IPS-15b (cell line): ENCODE measurements around the gene HK2.

Experiments used
- H3K27me3 ChIP-seq: one replicate; pipeline ENCODE4 v1.6.1; 2013; ENCODE audit warnings: low read length; ENCODE audit not compliant: control insufficient read depth, insufficient read depth
- H3K36me3 ChIP-seq: one replicate; pipeline ENCODE4 v1.6.1; 2013; ENCODE audit warnings: low read length; ENCODE audit not compliant: control insufficient read depth, insufficient read depth
- H3K4me1 ChIP-seq: one replicate; pipeline ENCODE4 v1.6.1; 2013; ENCODE audit warnings: mild to moderate bottlenecking, low read length; ENCODE audit not compliant: control insufficient read depth, insufficient read depth
- H3K4me3 ChIP-seq: one replicate; pipeline ENCODE4 v1.5.1; 2013; ENCODE audit warnings: low read depth, low read length
- H3K9ac ChIP-seq: one replicate; pipeline ENCODE4 v1.6.1; 2013; ENCODE audit warnings: low read depth, mild to moderate bottlenecking, low read length
- H3K9me3 ChIP-seq: one replicate; pipeline ENCODE4 v1.6.1; 2013; ENCODE audit warnings: mild to moderate bottlenecking, low read length; ENCODE audit not compliant: control insufficient read depth, insufficient read depth

The HK2 gene

GRCh38 chr2:74938264-74938663 is 104.3 kb downstream of the HK2 start:
- H3K4me1 ChIP-seq: no peaks in the 10 kb centered on the region

GRCh38 chr2:74939919-74940812 is 106.2 kb downstream of the HK2 start:
- H3K9ac ChIP-seq: no peak overlapping the region
- H3K4me1 ChIP-seq: no peaks in the 10 kb centered on the region

More at GRCh38 chr2:74938264-74938663, 104.3 kb downstream of the HK2 start:
- H3K36me3 ChIP-seq: no peaks in the 10 kb centered on the region
- peaks cover 2% of the 10 kb centered on the region for H3K27me3 ChIP-seq
- no peak overlapping the region for H3K4me3 ChIP-seq
- H3K9ac ChIP-seq: no peak overlapping the region
- H3K9me3 ChIP-seq: no peaks in the 10 kb centered on the region

GRCh38 chr2:74941284-74941683 is 107.4 kb downstream of the HK2 start:
- no peaks in the 10 kb centered on the region for H3K4me1 ChIP-seq
- H3K9me3 ChIP-seq: no peaks in the 10 kb centered on the region
- H3K4me3 ChIP-seq: no peak overlapping the region
- H3K36me3 ChIP-seq: no peaks in the 10 kb centered on the region
- H3K27me3 ChIP-seq: no peaks in the 10 kb centered on the region
- H3K9ac ChIP-seq: no peak overlapping the region

More at GRCh38 chr2:74939919-74940812, 106.2 kb downstream of the HK2 start:
- no peaks in the 10 kb centered on the region for H3K36me3 ChIP-seq
- H3K27me3 ChIP-seq: no peaks in the 10 kb centered on the region
- no peaks in the 10 kb centered on the region for H3K9me3 ChIP-seq
- no peak overlapping the region for H3K4me3 ChIP-seq

DNA sequence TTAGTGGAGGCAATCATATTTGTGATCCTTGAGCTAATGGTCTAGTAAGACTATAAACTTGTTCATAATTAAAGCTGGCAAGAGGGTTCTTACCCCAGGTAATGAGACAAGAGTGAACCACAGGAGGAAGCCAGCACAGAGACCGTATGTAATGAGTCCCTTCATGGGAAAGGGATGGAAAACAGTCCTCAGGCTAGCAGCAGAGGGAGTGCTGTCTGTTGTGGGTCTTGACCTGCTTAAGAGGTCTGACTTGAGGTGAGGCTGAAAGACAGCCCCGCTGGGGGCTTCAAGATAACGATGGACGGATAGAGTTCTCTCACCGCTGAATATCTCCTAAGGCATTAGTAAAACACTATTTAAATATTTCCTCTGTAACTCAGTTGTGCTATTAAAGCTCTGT is 108.3 kb downstream of the HK2 start:
- H3K9me3 ChIP-seq: no peaks in the 10 kb centered on the region
- no peaks in the 10 kb centered on the region for H3K4me1 ChIP-seq
- H3K36me3 ChIP-seq: no peaks in the 10 kb centered on the region
- no peaks in the 10 kb centered on the region for H3K27me3 ChIP-seq
- no peak overlapping the region for H3K4me3 ChIP-seq
- H3K9ac ChIP-seq: no peak overlapping the region
